Smooth muscle cell (in vitro differentiated cells): ENCODE measurements around the gene ABCC2. TPM values are rescaled to one million over a fixed set of nuclear protein-coding genes. Genes with fewer than 3 reads are reported as not detected.

ENCODE experiments used
- DNase-seq: peaks from one replicate; lab custom pipeline; 2025; ENCODE audit not compliant: unreplicated experiment; lab: John Stamatoyannopoulos, UW
- H2AFZ ChIP-seq: fragments of 200-600 bp; sonication (generic); 2 replicates; pipeline ENCODE4 v1.6.0; 2016; ENCODE audit warnings: antibody characterized with exemption, low read depth, mild to moderate bottlenecking
- H3F3A ChIP-seq: fragments of 200-600 bp; sonication (generic); 2 replicates; pipeline ENCODE4 v1.6.0; 2017; ENCODE audit warnings: antibody characterized with exemption, low read depth
- H3K27ac ChIP-seq: fragments of 200-600 bp; sonication (generic); 2 replicates; pipeline ENCODE4 v1.5.1; 2016; ENCODE audit warnings: low read depth, mild to moderate bottlenecking
- H3K27me3 ChIP-seq: fragments of 200-600 bp; sonication (generic); 2 replicates; pipeline ENCODE4 v1.6.1; 2016; ENCODE audit warnings: low read depth, mild to moderate bottlenecking
- H3K36me3 ChIP-seq: fragments of 200-600 bp; sonication (generic); 2 replicates; pipeline ENCODE4 v1.5.1; 2016; ENCODE audit warnings: low read depth
- H3K4me1 ChIP-seq: fragments of 200-600 bp; sonication (generic); 2 replicates; pipeline ENCODE4 v1.5.1; 2016; ENCODE audit warnings: low read depth
- H3K4me2 ChIP-seq: fragments of 200-600 bp; sonication (generic); 2 replicates; pipeline ENCODE4 v1.6.0; 2016; ENCODE audit warnings: mild to moderate bottlenecking
- H3K4me3 ChIP-seq: fragments of 200-600 bp; sonication (generic); 2 replicates; pipeline ENCODE4 v1.5.1; 2016; ENCODE audit warnings: mild to moderate bottlenecking
- H3K79me2 ChIP-seq: fragments of 200-600 bp; sonication (generic); 2 replicates; pipeline ENCODE4 v1.6.0; 2016; ENCODE audit warnings: low read depth, mild to moderate bottlenecking
- H3K9ac ChIP-seq: fragments of 200-600 bp; sonication (generic); 2 replicates; pipeline ENCODE4 v1.6.0; 2016; ENCODE audit warnings: low read depth
- H3K9me3 ChIP-seq: fragments of 200-600 bp; sonication (generic); replicated peaks from 2 replicates; pipeline ENCODE4 v1.5.1; 2016; ENCODE audit warnings: low read depth
- H4K20me1 ChIP-seq: fragments of 200-600 bp; sonication (generic); 2 replicates; pipeline ENCODE4 v1.6.0; 2016; ENCODE audit warnings: low read depth
- WGBS: methylation state at CpG from one replicate; pipeline ENCODE4 v1.1.7; 2016; ENCODE audit warnings: low lambda C conversion rate; 5-methylcytosine and 5-hydroxymethylcytosine counted together
- polyA plus RNA-seq: library from polyadenylated mRNA; unstranded; fragments of >200 nt; fragmentation: Nextera tagmentation; extraction: Ambion mirVana; gene quantifications from 2 replicates; pipeline ENCODE4 v1.2.1, GENCODE V29; 2016
- total RNA-seq: library from RNA; depleted of rRNA; stranded (reverse); fragments of >200 nt; gene quantifications from 2 replicates; pipeline ENCODE4 v1.2.3, GENCODE V29; 2014
- TF ChIP-seq, protein P1 (sequence below): fragments of 200-600 bp; sonication (generic); IDR thresholded peaks from 2 replicates; pipeline ENCODE4 v1.5.1; 2017; ENCODE audit warnings: borderline replicate concordance, mild to moderate bottlenecking, antibody characterized with exemption; ENCODE audit not compliant: insufficient read depth, poor library complexity, severe bottlenecking

Gene ABCC2
- total and polyA plus RNA-seq, 2 experiments from 2014 or later: 0.36 to 3.0 TPM

DNA sequence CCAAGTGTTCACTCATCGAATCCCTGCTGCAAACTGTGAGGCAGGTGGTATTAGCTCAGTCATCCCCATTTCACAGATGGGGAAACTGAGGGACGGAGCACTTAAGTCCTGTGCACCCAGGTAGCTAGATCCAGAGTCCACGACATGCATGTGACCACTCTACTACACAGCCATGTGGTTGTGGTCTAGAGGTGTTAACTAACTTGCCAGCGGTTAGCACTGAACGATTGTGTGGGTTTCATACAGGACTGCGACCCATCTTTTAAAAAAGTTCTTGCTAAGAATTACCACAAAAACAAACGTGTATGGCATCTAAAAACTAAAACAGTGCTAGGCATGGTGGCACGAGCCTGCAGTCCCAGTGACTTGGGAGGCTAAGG, 16.1 kb upstream of the ABCC2 start:
- no peak overlapping the region for H3K4me3 ChIP-seq
- H3K79me2 ChIP-seq: no peaks in the 10 kb centered on the region
- TF ChIP-seq, protein P1, sequence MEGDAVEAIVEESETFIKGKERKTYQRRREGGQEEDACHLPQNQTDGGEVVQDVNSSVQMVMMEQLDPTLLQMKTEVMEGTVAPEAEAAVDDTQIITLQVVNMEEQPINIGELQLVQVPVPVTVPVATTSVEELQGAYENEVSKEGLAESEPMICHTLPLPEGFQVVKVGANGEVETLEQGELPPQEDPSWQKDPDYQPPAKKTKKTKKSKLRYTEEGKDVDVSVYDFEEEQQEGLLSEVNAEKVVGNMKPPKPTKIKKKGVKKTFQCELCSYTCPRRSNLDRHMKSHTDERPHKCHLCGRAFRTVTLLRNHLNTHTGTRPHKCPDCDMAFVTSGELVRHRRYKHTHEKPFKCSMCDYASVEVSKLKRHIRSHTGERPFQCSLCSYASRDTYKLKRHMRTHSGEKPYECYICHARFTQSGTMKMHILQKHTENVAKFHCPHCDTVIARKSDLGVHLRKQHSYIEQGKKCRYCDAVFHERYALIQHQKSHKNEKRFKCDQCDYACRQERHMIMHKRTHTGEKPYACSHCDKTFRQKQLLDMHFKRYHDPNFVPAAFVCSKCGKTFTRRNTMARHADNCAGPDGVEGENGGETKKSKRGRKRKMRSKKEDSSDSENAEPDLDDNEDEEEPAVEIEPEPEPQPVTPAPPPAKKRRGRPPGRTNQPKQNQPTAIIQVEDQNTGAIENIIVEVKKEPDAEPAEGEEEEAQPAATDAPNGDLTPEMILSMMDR: no peak
- WGBS: 83% methylated on average over 8 of the region's 8 CpGs
- no peaks in the 10 kb centered on the region for H3K4me1 ChIP-seq
- H3K36me3 ChIP-seq: no peaks in the 10 kb centered on the region
- H3K4me2 ChIP-seq: no peak overlapping the region
- H4K20me1 ChIP-seq: no peaks in the 10 kb centered on the region
- H3K27me3 ChIP-seq: no peaks in the 10 kb centered on the region
- H2AFZ ChIP-seq: no peak overlapping the region
- no peak overlapping the region for H3K9ac ChIP-seq
- no peaks in the 10 kb centered on the region for H3K9me3 ChIP-seq
- no peaks in the 10 kb centered on the region for H3F3A ChIP-seq
- no peak for DNase-seq
- H3K27ac ChIP-seq: no peak overlapping the region

GRCh38 chr10:99767901-99768300, 14.5 kb upstream of the ABCC2 start:
- TF ChIP-seq, protein P1: no peak
- H3K4me3 ChIP-seq: no peak overlapping the region
- no peaks in the 10 kb centered on the region for H3K27me3 ChIP-seq
- H3K36me3 ChIP-seq: no peaks in the 10 kb centered on the region
- no peaks in the 10 kb centered on the region for H3K9me3 ChIP-seq
- no peak overlapping the region for H3K4me2 ChIP-seq
- H3F3A ChIP-seq: no peaks in the 10 kb centered on the region
- H2AFZ ChIP-seq: no peak overlapping the region
- H3K9ac ChIP-seq: no peak overlapping the region
- H3K79me2 ChIP-seq: no peaks in the 10 kb centered on the region
- no peaks in the 10 kb centered on the region for H4K20me1 ChIP-seq
- DNase-seq: no peak
- no peaks in the 10 kb centered on the region for H3K4me1 ChIP-seq
- 71% methylated on average over 5 of the region's 5 CpGs for WGBS
- no peak overlapping the region for H3K27ac ChIP-seq

- H2AFZ ChIP-seq: no peak overlapping the region
Observed at GRCh38 chr10:99768556-99768955, 13.9 kb upstream of the ABCC2 start.

DNA sequence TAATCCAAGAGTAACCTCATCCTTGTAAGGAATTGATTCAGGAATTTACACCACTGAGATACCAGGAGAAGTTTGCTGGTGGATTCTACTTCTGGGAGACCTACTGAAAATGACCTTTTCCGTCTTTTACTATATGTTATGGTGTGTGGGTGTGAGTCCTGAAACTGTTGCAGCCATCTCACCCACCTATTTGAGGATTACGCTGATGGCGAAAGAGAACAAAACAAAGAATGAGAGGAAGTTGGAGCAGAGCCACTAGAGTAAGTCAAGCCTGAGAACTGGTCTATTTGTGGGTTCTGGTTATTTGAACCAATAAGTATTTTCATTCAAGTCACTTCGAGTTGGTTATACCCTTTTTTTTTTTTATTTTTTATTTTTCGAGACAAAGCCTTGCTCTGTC, 12.7 kb upstream of the ABCC2 start:
- H3K4me2 ChIP-seq: no peak overlapping the region
- no peak overlapping the region for H3K27ac ChIP-seq
- no peak overlapping the region for H3K4me3 ChIP-seq
- no peaks in the 10 kb centered on the region for H3F3A ChIP-seq
- no peak overlapping the region for H3K9ac ChIP-seq
- DNase-seq: no peak
- H4K20me1 ChIP-seq: no peaks in the 10 kb centered on the region
- no peaks in the 10 kb centered on the region for H3K4me1 ChIP-seq
- no peak overlapping the region for H2AFZ ChIP-seq
- WGBS: 94% methylated on average over 5 of the region's 5 CpGs
- no peaks in the 10 kb centered on the region for H3K79me2 ChIP-seq
- no peaks in the 10 kb centered on the region for H3K36me3 ChIP-seq
- no peaks in the 10 kb centered on the region for H3K27me3 ChIP-seq
- TF ChIP-seq, protein P1: no peak
- no peaks in the 10 kb centered on the region for H3K9me3 ChIP-seq

More at GRCh38 chr10:99768556-99768955, 13.9 kb upstream of the ABCC2 start:
- Histone ChIP-seq H3K27me3 (no peaks in the 10 kb centered on the region), H3K4me2 (no peak overlapping the region), H3K36me3 (no peaks in the 10 kb centered on the region), H3K4me3 (no peak overlapping the region), H3K9me3 (no peaks in the 10 kb centered on the region), H4K20me1 (no peaks in the 10 kb centered on the region), H3K4me1 (no peaks in the 10 kb centered on the region), H3F3A (no peaks in the 10 kb centered on the region), H3K79me2 (no peaks in the 10 kb centered on the region), H3K9ac (no peak overlapping the region), H3K27ac (no peak overlapping the region)
- WGBS: 89% methylated on average over 2 of the region's 2 CpGs
- TF ChIP-seq, protein P1: no peak
- DNase-seq: no peak
